ENCODE results near the gene ARID5B.

The ARID5B gene

DNA sequence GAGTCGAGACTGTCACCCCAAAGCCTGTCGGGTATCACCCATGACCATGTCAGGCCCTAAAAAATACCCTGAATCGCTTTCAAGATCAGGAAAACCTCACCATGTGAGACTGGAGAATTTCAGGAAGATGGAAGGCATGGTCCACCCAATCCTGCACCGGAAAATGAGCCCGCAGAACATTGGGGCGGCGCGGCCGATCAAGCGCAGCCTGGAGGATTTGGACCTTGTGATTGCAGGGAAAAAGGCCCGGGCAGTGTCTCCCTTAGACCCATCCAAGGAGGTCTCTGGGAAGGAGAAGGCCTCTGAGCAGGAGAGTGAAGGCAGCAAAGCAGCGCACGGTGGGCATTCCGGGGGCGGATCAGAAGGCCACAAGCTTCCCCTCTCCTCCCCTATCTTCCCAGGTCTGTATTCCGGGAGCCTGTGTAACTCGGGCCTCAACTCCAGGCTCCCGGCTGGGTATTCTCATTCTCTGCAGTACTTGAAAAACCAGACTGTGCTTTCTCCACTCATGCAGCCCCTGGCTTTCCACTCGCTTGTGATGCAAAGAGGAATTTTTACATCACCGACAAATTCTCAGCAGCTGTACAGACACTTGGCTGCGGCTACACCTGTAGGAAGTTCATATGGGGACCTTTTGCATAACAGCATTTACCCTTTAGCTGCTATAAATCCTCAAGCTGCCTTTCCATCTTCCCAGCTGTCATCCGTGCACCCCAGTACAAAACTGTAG lies 191.0 kb downstream of the ARID5B start:
- peak overlapping the region; percentile 84 for H3K27ac Mint-ChIP-seq
- DNase-seq (no peak), ATAC-seq (replicated peaks) (no peak)
- H3K9me3 Mint-ChIP-seq: no peaks in the 10 kb centered on the region
- peaks cover 74 to 97% of the 10 kb centered on the region in 2 donors for H3K36me3 Mint-ChIP-seq
- H3K4me3 Mint-ChIP-seq: peak overlapping the region in 1 of 2 donors; percentile 61
- H3K27me3 Mint-ChIP-seq: no peaks in the 10 kb centered on the region
- H3K4me1 Mint-ChIP-seq: peaks cover 36 to 88% of the 10 kb centered on the region in 2 donors

DNA sequence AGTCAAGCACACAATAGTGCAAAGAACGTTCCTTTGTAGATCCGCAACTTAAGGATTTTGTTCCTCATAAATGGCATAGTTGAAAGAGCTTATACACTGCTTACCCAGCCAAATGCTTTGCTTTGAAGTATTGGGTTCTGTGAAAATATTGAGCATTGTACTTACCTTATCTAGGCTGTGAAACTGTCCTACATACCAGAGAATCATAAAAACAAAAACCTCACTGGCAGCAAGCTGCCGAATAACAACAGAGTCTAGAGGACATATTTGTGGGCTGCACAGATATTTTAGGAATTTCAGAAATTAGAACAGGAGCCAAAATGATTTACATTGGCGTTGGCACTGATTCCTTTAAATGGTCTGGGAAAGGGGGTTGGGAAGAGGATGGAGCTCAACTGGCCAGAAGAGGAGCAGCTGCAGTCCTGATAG lies 192.4 kb downstream of the ARID5B start:
- Mint-ChIP-seq H3K27me3 (no peaks in the 10 kb centered on the region), H3K36me3 (peaks cover 72 to 97% of the 10 kb centered on the region in 2 donors), H3K27ac (peak overlapping the region; percentile 51), H3K4me1 (peaks cover 42 to 88% of the 10 kb centered on the region in 2 donors), H3K4me3 (no peak overlapping the region), H3K9me3 (peaks cover 7 to 8% of the 10 kb centered on the region in 2 donors)
- DNase-seq (no peak), ATAC-seq (replicated peaks) (no peak)

DNA sequence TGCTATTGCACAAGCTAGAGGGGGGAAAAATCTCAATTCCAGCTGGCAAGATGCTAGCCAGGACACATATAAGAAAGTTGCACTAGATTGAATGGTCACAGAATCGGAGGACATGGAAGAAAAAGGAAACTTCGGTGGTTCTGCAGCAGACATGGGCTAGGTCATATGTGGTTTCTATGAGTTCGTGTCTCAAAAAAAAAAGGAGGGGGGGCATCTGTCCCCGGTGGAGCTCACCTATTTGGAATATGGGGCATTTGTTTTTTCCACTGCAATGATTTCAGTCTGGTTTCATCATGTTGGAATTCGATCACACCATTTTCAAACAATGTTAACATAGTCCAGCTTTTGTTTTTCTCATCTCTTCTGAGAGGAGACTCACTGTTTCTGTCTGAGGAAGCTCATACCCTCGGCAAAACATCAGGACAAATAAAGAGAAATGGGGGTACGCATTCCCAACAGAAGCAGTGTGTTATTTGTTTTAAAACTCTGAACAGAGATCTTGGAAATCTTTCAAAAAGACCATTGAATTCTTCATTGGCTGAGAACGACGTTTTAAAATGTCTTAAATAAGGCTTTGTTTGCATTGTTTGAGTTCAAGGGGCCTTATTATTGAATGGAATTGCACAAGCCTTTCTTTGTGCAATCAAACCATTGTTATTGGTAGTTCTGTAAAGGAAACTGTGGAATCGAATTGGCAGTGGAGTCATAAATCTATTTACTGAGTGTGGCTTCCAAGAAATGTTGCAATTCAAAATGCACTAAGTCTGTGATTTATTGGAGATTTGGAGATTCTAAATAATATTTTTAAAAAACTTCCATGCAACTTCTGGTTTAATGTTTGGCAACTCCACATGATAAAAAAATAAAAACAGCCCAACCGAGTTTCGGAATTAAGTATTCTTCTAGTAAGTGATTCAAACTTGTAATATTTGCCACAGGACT lies 194.0 kb downstream of the ARID5B start:
- H3K9me3 Mint-ChIP-seq: peaks cover 7 to 8% of the 10 kb centered on the region in 2 donors
- H3K27me3 Mint-ChIP-seq: no peaks in the 10 kb centered on the region
- peaks cover 65 to 82% of the 10 kb centered on the region in 2 donors for H3K36me3 Mint-ChIP-seq
- peak overlapping the region; percentile 60 for H3K27ac Mint-ChIP-seq
- H3K4me1 Mint-ChIP-seq: peaks cover 41 to 85% of the 10 kb centered on the region in 2 donors
- ATAC-seq (replicated peaks): no peak
- no peak overlapping the region for H3K4me3 Mint-ChIP-seq
- DNase-seq: no peak

DNA sequence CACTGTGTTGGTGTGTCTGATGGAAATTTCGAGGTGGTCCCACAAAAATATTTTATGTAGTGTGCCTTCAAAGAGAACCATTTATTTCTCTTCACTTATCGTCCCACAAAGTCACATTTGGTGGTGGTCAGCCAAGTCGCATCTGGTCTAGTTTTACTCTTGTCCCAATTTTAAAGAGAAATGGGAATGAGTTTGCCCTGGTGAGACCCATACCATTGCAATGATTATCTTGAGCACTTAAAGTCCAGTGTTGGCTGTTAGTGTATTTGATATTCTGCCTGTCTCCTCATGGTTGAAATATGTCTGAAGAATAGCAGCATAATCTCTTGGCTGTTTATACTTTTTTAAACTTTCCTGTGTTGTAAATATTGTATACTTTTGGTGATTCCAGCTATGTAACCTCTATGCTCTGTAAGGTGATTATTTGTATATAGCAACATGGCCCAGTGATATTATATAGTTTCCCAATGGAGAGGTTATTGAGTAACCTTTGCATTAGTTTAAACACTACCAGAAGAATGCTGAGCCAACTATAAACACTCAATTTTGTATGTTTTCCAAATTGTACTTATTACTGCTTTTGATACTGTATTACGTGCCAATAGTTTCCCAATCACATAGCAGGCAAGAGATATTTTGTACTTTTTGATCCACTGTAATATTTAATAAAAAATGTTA lies 194.9 kb downstream of the ARID5B start:
- H3K4me1 Mint-ChIP-seq: peaks cover 41 to 81% of the 10 kb centered on the region in 2 donors
- peak overlapping the region; percentile 88 for H3K27ac Mint-ChIP-seq
- ATAC-seq (replicated peaks): no peak
- no peak overlapping the region for H3K4me3 Mint-ChIP-seq
- peaks cover 7 to 8% of the 10 kb centered on the region in 2 donors for H3K9me3 Mint-ChIP-seq
- H3K27me3 Mint-ChIP-seq: no peaks in the 10 kb centered on the region
- peaks cover 56 to 72% of the 10 kb centered on the region in 2 donors for H3K36me3 Mint-ChIP-seq
- DNase-seq: no peak

DNA sequence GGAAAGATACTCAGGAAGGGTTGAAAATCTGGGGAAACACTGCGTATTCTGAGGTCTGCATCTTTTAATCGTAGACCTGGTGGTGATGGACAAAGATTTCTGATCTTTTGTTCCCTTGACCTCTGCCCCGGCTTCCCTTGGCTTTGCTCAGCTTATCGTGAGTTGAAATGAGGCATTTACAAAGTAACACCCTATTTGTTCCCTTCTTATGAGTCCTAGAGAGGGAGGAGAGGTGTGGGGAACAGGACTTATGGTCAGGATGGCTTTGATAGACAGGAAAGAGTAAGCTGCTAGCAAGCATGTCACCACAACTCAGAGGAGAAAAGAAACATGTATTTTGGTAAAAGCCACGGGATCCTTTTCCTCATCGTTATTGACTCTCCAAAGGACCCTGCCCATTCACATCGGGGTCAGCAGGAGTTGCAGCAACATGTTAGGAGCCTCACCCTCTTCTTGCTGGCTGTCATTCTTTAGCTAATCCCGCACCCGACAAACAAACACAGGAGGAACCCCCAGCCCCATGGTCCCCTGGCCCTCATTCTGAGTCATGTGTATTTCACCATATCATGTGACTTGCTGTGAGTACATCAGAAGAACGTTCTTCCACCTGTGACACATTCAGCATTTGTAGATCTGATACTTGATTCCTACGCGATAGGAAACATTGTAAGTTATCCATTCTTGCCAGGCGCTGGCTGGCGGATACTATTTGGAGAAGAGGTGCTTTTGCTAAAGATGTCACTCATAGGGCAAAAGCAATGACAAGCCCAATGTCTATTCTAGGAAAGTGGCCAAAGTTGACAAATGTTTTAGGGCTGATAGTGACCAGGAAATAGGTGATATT lies 197.0 kb downstream of the ARID5B start:
- Mint-ChIP-seq H3K27ac (peak overlapping the region; percentile 88), H3K36me3 (peaks cover 39 to 57% of the 10 kb centered on the region in 2 donors), H3K4me1 (peaks cover 35 to 79% of the 10 kb centered on the region in 2 donors), H3K4me3 (peak overlapping the region in 1 of 2 donors; percentile 25), H3K27me3 (no peaks in the 10 kb centered on the region), H3K9me3 (peaks cover 7 to 8% of the 10 kb centered on the region in 2 donors)
- ATAC-seq (replicated peaks): peak; percentile 40 to 51
- no peak for DNase-seq

DNA sequence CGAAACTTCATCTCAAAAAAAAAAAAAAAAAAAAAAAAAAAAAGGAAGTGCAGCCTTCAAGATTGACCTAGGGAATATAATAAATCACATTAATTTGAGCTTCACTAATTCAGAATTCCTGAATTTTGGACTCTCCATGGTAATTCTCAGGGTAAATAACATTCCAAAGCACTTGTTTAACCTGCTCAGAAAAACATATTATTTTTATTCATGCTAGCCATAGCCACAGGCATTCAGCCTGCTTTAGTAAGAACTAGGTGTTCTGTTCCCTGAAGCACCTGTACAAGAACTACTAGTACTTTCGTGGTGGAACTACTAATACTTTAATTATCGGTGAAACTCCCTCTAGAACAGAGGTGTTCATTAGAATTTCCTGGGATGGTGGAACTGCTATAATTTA lies 197.8 kb downstream of the ARID5B start:
- ATAC-seq (replicated peaks): no peak
- peak overlapping the region; percentile 88 for H3K27ac Mint-ChIP-seq

DNA sequence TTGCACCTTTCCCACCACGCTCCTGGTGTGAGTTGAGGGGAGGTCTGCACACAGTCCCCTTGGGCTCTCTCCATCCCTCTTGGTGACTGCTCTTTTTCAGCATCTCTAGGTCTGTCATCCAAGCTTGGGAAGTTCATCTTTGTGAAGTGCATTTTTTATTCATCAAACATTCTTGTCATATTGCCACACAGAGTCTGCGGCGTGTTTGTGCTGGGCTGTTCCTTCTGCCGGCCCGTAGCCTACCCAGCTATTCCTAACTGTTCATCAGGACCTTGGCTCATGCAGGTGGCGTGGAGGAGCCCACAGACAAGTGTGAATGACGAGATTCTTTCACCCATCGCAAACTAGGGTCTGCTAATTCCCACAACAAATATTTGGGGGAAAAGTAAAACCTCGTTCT lies 202.4 kb downstream of the ARID5B start:
- peak overlapping the region; percentile 37 to 59 for H3K4me3 Mint-ChIP-seq
- H3K27ac Mint-ChIP-seq: peak overlapping the region; percentile 90
- peaks cover 37 to 71% of the 10 kb centered on the region in 2 donors for H3K4me1 Mint-ChIP-seq
- H3K27me3 Mint-ChIP-seq: no peaks in the 10 kb centered on the region
- ATAC-seq (replicated peaks) (no peak), DNase-seq (no peak)
- peaks cover 11 to 14% of the 10 kb centered on the region in 2 donors for H3K36me3 Mint-ChIP-seq
- peaks cover 0 to under 1% of the 10 kb centered on the region in 2 donors for H3K9me3 Mint-ChIP-seq

More for the DNA sequence above, 197.8 kb downstream of the ARID5B start:
- Mint-ChIP-seq H3K9me3 (peaks cover 7 to 8% of the 10 kb centered on the region in 2 donors), H3K4me1 (peaks cover 35 to 79% of the 10 kb centered on the region in 2 donors), H3K4me3 (no peak overlapping the region), H3K36me3 (peaks cover 33 to 53% of the 10 kb centered on the region in 2 donors), H3K27me3 (no peaks in the 10 kb centered on the region)
- DNase-seq: no peak

DNA sequence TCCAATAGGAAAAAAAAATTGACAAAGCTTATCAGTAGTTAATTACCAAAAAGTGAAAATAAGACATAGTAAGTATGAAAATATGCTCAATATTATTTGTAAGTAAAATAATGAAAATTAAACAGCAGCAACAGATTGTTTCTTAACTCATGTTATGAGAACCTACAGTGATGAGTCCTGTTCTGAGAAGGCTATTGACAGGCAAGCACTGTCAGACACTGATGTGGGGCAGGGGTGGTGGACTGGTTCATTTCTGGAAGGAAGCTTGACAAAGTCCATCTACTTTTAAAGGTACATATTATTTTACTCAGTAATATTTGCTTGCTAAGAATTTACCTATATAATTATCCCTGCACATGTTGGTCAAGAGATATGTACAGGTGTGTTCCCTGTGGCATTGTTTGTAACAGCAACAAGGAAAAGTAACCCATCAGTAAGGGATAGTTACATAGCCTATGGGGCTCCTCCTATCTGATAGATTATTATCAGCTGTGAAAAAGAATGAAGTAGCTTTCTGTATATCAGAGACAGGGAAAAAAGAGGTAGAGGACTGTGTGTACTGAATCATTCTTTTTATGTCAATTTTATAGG lies 205.5 kb downstream of the ARID5B start:
- H3K4me1 Mint-ChIP-seq: peaks cover 48 to 87% of the 10 kb centered on the region in 2 donors
- H3K36me3 Mint-ChIP-seq: peaks cover 15 to 24% of the 10 kb centered on the region in 2 donors
- peak overlapping the region; percentile 5 to 36 for H3K4me3 Mint-ChIP-seq
- H3K27ac Mint-ChIP-seq: peak overlapping the region; percentile 89
- DNase-seq (no peak), ATAC-seq (replicated peaks) (no peak)
- peaks cover 0 to 1% of the 10 kb centered on the region in 2 donors for H3K9me3 Mint-ChIP-seq
- H3K27me3 Mint-ChIP-seq: no peaks in the 10 kb centered on the region

DNA sequence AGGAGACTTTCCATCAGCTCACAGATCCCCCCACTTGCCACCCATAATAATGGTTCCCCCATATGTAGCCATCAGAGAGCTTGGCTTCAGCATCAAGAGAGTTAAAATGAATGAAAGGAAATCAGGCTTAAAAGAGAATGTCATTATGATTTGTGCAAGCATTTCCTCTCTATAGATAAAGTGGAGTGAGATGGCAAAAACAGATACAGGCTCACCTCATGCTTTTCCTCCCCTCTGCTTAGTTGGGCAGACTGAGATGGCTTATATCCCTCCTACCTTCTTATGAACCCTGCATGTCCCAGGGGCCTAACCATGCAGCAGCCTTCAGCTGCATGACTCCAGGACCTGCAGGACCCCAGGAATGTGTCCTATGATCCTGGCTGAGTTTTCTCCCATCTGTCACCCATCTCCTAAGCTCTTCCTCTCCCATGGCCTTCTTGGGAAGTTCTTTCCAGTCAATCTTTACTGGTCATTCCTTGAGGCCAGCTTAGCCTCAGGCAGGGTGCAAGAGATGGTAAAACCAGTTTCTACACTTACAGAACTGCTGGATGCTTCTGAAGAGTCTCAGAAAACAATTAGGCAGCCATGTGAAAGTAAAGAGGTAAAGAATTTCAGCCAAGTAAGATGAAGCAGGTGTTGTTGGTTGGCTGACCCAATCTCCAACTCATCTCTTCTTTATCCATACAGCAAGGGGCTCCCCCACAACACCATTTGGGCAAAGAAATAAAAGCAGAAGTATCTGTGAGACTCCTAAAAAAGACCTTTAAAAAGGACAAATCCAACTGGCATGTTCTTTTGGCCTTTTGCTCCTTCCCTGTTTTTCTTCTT lies 207.5 kb downstream of the ARID5B start:
- Mint-ChIP-seq H3K4me3 (peak overlapping the region; percentile 67 to 71), H3K27me3 (no peaks in the 10 kb centered on the region), H3K4me1 (peaks cover 39 to 76% of the 10 kb centered on the region in 2 donors), H3K27ac (peak overlapping the region; percentile 97), H3K36me3 (peaks cover 13 to 18% of the 10 kb centered on the region in 2 donors), H3K9me3 (peaks cover 0 to 1% of the 10 kb centered on the region in 2 donors)
- peak; percentile 45 to 51 for ATAC-seq (replicated peaks)
- peak; percentile 29 for DNase-seq

DNA sequence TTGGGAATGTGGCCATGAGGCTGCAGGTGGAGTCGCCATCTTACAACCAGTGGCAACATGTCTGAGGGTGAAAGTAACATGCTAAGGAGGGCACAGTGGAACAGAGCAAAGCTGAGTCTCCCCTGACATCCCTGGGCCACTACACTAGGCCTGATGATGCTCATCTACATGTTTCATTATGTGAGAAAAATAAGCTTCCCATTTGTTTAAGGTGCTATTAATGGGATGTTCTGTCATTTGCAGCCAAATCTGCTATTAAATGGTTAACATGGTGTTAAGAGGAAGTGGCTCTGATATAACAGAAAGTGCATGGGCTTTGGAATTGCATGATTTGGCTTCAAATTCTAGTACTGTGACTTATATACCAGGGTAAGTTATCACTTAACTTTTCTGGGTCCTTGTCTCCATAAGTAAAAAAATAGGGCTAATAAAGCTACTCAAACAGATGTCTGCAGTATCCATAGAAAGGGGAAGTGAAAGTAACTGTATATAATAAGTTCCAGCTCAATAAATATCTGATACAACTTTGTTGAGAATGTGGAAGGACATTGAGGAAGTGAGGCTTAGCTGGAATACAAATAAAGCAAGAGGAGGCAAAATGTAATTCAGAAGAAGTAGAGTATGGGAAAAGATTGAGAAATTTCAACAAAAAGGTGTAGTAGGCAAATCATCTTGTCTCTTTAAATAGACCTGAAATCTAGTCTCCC lies 208.2 kb downstream of the ARID5B start:
- Mint-ChIP-seq H3K9me3 (peaks cover 0 to 1% of the 10 kb centered on the region in 2 donors), H3K27me3 (no peaks in the 10 kb centered on the region), H3K4me3 (peak overlapping the region; percentile 67 to 71), H3K27ac (peak overlapping the region; percentile 97), H3K36me3 (peaks cover 10 to 18% of the 10 kb centered on the region in 2 donors), H3K4me1 (peaks cover 38 to 68% of the 10 kb centered on the region in 2 donors)
- DNase-seq: no peak
- ATAC-seq (replicated peaks): peak; percentile 76 to 78

DNA sequence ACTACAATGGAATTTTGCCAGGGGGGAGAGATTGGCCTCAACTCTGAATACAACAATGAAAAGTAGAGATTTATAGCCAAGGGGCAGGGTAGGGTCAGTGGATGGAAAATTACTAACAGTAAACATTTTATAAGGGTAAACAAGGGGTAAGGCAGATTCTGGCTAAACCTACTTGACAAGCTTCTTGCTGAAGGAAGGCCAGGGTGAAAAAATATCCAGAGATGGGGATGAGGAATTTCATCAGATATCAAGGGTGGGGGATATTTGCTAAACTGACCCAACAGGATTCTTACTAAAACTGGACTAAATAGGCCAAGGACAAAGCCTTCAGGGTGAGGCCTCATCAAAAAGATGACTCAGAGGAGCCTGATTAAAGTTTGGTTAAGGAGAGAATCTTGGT lies 210.8 kb downstream of the ARID5B start:
- Mint-ChIP-seq H3K4me3 (no peak overlapping the region), H3K27ac (no peak overlapping the region)
- ATAC-seq (replicated peaks): no peak

DNA sequence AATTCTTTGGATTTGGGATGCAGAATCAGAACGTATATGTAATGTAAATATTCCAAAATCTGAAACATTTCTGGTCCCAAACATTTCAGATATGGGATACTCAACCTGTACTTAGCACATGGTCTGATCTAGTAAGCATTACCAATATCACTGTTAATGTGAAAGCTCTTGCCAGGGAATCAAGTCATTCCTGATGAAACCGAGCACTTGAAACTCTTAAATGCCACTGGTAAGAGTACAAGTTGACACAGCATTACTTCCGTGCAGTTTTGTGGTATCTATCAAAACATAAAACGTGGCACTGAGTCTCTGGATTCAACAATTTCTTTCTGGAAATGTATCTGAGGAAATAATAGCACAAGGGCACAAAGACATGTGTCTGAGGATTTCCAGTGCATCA lies 211.5 kb downstream of the ARID5B start:
- Mint-ChIP-seq H3K27me3 (no peaks in the 10 kb centered on the region), H3K27ac (no peak overlapping the region), H3K36me3 (peaks cover 16 to 27% of the 10 kb centered on the region in 2 donors), H3K4me1 (peaks cover 31 to 59% of the 10 kb centered on the region in 2 donors), H3K9me3 (peaks cover 1 to 4% of the 10 kb centered on the region in 2 donors), H3K4me3 (no peak overlapping the region)
- ATAC-seq (replicated peaks) (no peak), DNase-seq (no peak)

More for the DNA sequence above, 210.8 kb downstream of the ARID5B start:
- H3K4me1 Mint-ChIP-seq: peaks cover 32 to 62% of the 10 kb centered on the region in 2 donors
- DNase-seq: no peak
- peaks cover 1 to 4% of the 10 kb centered on the region in 2 donors for H3K9me3 Mint-ChIP-seq
- no peaks in the 10 kb centered on the region for H3K27me3 Mint-ChIP-seq
- peaks cover 16 to 29% of the 10 kb centered on the region in 2 donors for H3K36me3 Mint-ChIP-seq

Measured in stimulated activated naive B cell treated with anti-CD40 and anti-IgM and Interleukin-4, amounts not matched to agents 10 μg/mL and 1 μg/mL and 100 μg/mL, for 72 hours (primary cell).